Dedifferentiated amniotic fluid mesenchymal stem cell (primary cell): ENCODE data around the gene OVCH1.
"Not testable (repeated sequence)": the region's sequence is repeated elsewhere in the genome, so short reads cannot be mapped to it uniquely, and the experiment has no call there.

Experiments
- DNase-seq: peaks from one replicate; pipeline ENCODE4 v3.0.0-alpha.2; 2016; ENCODE audit errors: extremely low spot score

The OVCH1 gene

GRCh38 chr12:29403991-29404390 is 93.5 kb downstream of the OVCH1 start:
- no peak for DNase-seq

DNA sequence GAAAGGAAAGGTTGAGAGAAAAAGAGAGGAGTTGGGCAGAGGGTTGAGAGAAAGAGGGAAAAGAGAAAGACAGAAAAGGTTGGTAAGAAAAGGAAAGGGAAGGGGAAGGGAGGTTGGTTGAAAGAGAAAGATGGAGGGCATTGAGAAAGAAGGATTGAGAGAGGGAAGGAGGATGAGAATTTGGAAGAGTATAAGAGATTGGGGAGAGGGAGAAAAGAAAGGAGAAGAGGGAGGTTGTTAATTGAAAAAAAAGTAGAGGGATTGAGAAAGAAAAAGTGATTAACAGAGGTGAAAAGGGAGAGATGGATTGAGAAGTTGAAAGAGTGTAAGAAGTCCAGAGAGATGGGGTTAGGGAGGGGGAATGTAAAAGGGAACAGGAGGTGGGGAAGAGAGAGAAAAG is 95.0 kb downstream of the OVCH1 start:
- no peak for DNase-seq

DNA sequence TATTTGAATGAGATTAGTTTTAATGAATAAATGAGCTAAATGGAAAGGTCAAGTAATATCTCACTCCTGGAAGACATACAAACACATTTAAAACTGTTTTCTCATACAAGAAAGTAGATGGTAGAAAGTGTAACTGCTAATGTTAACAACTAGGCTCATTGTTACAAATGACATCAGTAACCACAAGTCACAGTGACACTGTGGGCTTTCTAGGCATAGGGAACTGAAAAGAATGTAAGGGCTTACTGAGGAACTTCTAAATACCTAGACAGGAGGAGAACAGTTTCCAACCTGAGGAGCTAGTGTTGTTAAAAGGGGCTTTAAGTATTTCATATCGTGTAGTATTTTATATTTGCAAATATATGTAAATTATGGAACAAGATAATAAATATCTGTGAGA is 99.0 kb downstream of the OVCH1 start:
- DNase-seq, result no peak

- peak; percentile 30 for DNase-seq
These were observed 100.7 kb downstream of the OVCH1 start for GRCh38 chr12:29396774-29397173.

- DNase-seq, result no peak
These were observed 102.1 kb downstream of the OVCH1 start for GRCh38 chr12:29395356-29395755.

DNA sequence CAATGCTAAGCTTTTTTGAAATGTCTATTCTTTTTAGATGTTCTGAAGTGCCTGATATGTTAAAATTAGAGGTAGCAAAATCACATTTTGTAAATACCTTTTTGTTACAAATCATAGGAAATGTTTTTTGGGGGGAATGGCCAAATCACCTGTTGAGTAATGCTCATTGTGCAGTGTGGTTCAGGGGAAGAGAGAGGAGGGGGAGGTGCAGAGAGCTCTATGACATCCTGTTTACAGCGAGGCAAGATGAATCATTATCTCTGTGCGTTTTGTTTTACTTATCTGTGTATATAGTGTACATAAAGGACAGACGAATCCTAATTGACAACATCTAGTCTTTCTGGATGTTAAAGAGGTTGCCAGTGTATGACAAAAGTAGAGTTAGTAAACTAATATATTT is 107.1 kb downstream of the OVCH1 start:
- DNase-seq, result not testable (repeated sequence)

DNA sequence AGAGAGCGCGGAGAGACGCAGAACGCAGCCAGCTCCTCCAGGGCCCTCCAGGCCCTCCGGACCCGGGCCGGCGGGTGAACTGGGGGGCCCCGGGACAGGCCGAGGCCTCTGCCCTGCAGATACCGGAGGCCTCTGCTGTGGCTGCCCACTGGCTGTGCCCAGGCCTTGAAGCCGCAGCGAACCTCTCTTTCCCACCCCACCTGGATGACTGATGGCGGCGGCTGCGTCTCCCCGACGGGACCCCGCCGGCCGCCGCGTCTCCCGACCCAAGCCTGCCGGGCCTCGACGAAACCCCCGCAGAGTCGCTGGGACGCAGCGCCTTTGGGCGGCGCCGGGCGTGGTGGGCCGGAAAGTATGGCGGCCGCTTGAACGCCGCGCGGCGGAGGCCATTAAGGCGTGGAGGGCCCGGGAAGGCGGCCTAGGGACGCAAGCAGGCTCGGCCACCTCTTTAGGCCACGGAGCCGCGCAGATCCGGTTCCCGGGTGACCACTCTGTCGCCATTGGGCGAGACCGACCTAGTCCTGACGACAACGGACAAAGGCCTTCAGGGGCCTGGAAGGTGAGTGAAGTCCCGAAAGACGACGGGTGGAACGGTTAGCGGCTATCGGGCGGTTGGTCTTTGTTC is 108.1 kb downstream of the OVCH1 start:
- DNase-seq, result no peak

GRCh38 chr12:29386084-29386680 is 111.3 kb downstream of the OVCH1 start:
- DNase-seq, result not testable (repeated sequence)

GRCh38 chr12:29385194-29385593 is 112.3 kb downstream of the OVCH1 start:
- not testable (repeated sequence) for DNase-seq

GRCh38 chr12:29382251-29382650 is 115.2 kb downstream of the OVCH1 start:
- no peak for DNase-seq

DNA sequence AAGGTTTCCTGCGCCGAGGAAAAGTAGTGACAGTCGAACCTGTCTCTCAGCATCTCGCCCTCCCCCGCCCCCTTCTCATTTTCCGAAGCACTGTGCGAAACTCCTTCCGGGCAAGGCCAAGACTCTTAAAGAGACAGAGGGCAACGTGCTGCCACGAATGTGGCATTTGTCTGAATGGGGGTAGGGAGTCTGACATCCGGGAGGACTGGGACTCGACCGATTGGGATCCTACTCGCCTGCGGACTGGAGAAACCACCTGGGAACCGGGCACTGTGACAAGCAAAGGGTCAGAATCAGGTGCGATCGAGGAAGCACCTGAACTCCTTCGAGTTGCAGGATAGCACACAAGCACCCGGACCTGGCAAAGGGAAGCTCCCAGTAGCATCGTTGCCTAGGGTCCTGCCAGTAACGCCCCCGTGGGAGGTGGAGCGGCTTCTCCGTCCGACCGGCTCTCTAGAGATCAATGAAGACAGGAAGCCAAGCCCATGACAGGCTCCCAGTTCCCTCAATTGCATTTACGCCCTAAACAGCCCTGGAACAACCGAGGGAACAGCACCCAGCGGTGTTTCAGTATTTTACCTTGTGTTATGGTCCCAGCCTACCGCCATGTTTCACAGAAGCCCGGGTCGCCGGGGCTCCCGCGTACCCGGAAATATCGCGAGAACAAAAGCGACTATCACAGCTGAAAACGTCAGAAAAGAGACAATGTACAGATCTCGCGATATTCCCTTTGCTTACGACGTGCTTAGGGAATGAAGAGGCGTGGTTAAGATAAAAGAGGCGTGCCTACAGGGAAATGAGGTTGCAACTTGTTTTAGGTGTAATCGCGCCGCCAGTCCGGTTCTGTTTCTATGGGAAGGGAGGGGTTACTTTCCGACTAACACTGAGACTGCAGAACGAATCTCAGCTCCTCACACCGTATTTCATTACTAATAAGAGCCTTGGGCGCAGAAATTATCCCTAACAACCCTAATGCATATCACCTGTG is 116.7 kb downstream of the OVCH1 start, which contains the start of gene ERGIC2:
TSS of gene ERGIC2 (minus strand) at position 637 of the 988 bp plus-strand sequence. CDS start 9,539 bp downstream, outside the sequence.
- DNase-seq, result peak; percentile 100
